IMR-90 (cell line): ENCODE results near the gene ZNF2.

ENCODE experiments used
- MAZ ChIP-seq: IDR thresholded peaks from 2 replicates; pipeline ENCODE4 v1.6.1; 2012; ENCODE audit warnings: low read depth, mild to moderate bottlenecking, low read length, improper control_type of control experiment, moderate library complexity, borderline replicate concordance
- SMC3 ChIP-seq: fragments of 150-350 bp; IDR thresholded peaks from 2 replicates; pipeline ENCODE4 v1.6.1; 2016; ENCODE audit warnings: low read depth, mild to moderate bottlenecking, antibody characterized with exemption, low read length, moderate library complexity

GRCh38 chr2:95231723-95232122 is 66.1 kb downstream of the ZNF2 start:
- no peak for TF ChIP-seq MAZ
- TF ChIP-seq SMC3 = peak; percentile 38; the same call in 1 of the 2 replicates
